ENCODE results near the gene KRI1.
A peak's percentile ranks its signal among the peaks of the same experiment; 100 is the strongest.
"Not testable (repeated sequence)": the region's sequence is repeated elsewhere in the genome, so short reads cannot be mapped to it uniquely, and the experiment has no call there.

Gene KRI1

DNA sequence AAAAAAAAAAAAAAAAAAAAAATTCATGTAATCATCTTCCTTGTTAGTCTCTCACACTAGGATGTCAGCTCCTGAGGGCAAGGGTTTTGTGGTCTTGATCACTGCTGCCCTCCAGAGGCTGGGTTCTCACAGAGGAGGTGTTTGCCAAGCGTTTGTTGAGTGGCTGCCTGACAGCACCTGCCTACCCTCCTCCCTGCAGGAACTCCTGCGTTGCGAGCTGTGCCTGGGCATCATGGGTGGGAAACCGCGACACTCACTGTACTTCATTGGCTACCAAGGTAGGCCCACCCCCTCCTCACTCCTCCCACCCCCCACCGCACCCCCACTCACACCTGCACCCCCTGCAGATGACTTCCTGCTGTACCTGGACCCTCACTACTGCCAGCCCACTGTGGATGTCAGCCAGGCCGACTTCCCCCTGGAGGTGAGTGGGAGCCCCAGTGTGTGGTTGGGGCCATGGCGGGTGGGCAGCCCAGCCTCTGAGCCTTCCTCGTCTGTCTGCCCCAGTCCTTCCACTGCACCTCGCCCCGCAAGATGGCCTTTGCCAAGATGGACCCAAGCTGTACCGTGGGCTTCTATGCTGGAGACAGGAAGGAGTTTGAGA lies 14.0 kb downstream of the KRI1 start:
- TF ChIP-seq, protein P1, sequence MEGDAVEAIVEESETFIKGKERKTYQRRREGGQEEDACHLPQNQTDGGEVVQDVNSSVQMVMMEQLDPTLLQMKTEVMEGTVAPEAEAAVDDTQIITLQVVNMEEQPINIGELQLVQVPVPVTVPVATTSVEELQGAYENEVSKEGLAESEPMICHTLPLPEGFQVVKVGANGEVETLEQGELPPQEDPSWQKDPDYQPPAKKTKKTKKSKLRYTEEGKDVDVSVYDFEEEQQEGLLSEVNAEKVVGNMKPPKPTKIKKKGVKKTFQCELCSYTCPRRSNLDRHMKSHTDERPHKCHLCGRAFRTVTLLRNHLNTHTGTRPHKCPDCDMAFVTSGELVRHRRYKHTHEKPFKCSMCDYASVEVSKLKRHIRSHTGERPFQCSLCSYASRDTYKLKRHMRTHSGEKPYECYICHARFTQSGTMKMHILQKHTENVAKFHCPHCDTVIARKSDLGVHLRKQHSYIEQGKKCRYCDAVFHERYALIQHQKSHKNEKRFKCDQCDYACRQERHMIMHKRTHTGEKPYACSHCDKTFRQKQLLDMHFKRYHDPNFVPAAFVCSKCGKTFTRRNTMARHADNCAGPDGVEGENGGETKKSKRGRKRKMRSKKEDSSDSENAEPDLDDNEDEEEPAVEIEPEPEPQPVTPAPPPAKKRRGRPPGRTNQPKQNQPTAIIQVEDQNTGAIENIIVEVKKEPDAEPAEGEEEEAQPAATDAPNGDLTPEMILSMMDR (IDR thresholded peaks at IDR 0.05; ENCODE audit: extremely low read depth, insufficient read depth, missing control alignments) = peak; percentile 22
- in situ Hi-C loops (cut with MboI; ENCODE audit: low pct_unique_long_range_greater_than_20kb, low sequenced_read_pairs, unreplicated experiment) = no loop called here
- peak; percentile 30 for DNase-seq (ENCODE audit: low spot score)

DNA sequence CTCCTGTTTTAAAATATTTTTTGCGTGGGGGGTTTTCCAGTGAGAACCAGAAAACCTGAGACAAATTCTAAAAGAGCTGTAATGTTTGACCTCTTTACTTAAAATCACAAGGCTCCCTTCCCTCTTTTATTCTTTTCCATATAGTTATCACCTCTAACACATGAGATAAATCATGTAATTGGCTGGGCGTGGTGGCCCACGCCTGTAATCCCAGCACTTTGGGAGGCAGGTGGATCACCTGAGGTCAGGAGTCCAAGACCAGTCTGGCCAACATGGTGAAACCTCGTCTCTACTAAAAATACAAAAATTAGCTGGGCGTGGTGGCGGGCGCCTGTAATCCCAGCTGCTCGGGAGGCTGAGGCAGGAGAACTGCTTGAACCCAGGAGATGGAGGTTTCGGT lies 14.8 kb downstream of the KRI1 start:
- in situ Hi-C loops (cut with MboI; ENCODE audit: low pct_unique_long_range_greater_than_20kb, low sequenced_read_pairs, unreplicated experiment); DNase-seq (ENCODE audit: low spot score): not testable (repeated sequence)

DNA sequence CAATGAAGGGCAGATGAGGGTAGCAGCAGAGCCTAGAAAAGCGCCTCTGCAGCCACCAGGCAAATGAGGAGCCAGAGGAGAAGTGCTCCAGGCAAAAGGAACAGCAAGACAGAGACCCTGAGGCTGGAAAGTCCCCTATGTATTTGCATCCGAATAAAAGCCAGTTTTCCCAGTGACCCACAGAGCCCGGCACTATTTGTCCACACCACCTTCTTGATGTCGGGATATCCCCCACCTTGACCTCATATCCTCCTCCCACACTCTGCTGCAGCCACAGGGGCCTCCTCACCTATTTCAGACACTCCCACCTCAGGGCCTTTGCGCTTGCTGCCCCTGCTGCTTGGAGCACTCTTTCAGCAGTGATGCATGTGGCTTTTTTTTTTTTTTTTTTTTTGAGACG lies 15.5 kb downstream of the KRI1 start:
- in situ Hi-C loops (cut with MboI; ENCODE audit: low pct_unique_long_range_greater_than_20kb, low sequenced_read_pairs, unreplicated experiment) = no loop called here
- DNase-seq (ENCODE audit: low spot score) = peak; percentile 52
- TF ChIP-seq, protein P1 (IDR thresholded peaks at IDR 0.05; ENCODE audit: extremely low read depth, insufficient read depth, missing control alignments) = no peak

- TF ChIP-seq, protein P1 (IDR thresholded peaks at IDR 0.05; ENCODE audit: extremely low read depth, insufficient read depth, missing control alignments) = no peak
- DNase-seq (ENCODE audit: low spot score) = no peak
- in situ Hi-C loops (cut with MboI; ENCODE audit: low pct_unique_long_range_greater_than_20kb, low sequenced_read_pairs, unreplicated experiment) = no loop called here
These were observed 16.1 kb downstream of the KRI1 start for GRCh38 chr19:10549733-10550132.

DNA sequence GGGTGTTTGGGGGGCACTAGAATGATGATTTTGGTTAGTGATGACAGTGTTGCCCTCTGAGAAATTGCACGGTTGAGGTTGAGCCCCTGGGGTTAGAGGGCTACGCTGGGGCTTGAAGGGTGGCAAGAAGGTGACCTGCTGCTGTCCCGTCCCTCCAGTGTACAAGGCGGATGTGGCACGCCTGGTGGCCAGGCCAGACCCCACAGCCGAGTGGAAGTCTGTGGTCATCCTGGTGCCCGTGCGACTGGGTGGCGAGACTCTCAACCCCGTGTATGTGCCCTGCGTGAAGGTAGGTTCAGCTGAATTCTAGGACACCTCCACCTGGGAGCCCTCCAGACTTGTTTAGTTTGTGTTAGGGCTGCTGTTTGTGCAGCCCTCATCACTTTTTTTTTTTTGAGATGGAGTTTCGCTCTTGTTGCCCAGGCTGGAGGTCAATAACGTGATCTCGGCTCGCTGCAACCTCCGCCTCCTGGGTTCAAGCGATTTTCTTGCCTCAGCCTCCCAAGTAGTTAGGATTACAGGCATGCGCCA lies 17.0 kb downstream of the KRI1 start:
- TF ChIP-seq, protein P1 (IDR thresholded peaks at IDR 0.05; ENCODE audit: extremely low read depth, insufficient read depth, missing control alignments) = no peak
- DNase-seq (ENCODE audit: low spot score) = peak; percentile 3
- in situ Hi-C loops (cut with MboI; ENCODE audit: low pct_unique_long_range_greater_than_20kb, low sequenced_read_pairs, unreplicated experiment) = no loop called here

GRCh38 chr19:10546817-10547216 lies 19.0 kb downstream of the KRI1 start:
- DNase-seq (ENCODE audit: low spot score) = peak; percentile 5
- in situ Hi-C loops (cut with MboI; ENCODE audit: low pct_unique_long_range_greater_than_20kb, low sequenced_read_pairs, unreplicated experiment) = no loop called here
- TF ChIP-seq, protein P1 (IDR thresholded peaks at IDR 0.05; ENCODE audit: extremely low read depth, insufficient read depth, missing control alignments) = no peak

DNA sequence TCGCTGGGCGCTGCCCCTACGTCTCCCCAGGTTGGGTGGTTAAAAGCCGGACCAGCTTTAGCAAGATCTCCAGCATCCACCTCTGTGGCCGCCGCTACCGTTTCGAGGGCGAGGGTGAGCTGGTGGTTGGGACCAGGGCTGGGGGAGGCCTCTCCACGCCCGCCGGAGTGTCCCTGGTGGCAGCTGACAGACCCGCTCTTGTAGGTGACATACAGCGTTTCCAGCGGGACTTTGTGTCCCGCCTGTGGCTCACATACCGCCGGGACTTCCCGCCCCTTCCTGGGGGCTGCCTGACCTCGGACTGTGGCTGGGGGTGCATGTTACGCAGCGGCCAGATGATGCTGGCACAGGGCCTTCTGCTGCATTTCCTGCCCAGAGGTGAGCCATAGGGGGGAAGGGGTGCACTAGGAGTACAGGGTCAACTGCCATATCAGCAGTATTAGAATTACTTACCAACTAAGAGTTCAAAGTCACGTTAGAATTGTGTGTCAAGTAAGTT lies 21.0 kb downstream of the KRI1 start:
- TF ChIP-seq, protein P1 (IDR thresholded peaks at IDR 0.05; ENCODE audit: extremely low read depth, insufficient read depth, missing control alignments) = no peak
- in situ Hi-C loops (cut with MboI; ENCODE audit: low pct_unique_long_range_greater_than_20kb, low sequenced_read_pairs, unreplicated experiment) = no loop called here
- peak; percentile 36 for DNase-seq (ENCODE audit: low spot score)
